GM21786 (cell line): ENCODE measurements around the gene CTDSP1.

Source experiments
- ATAC-seq: cut with Tn5 transposase; IDR thresholded peaks from one replicate; pipeline ENCODE4 v1.9.1; 2021; ENCODE audit not compliant: unreplicated experiment

The CTDSP1 gene

GRCh38 chr2:218398437-218399390 lies 954 bp upstream of the CTDSP1 start:
- ATAC-seq, result peak; percentile 21

DNA sequence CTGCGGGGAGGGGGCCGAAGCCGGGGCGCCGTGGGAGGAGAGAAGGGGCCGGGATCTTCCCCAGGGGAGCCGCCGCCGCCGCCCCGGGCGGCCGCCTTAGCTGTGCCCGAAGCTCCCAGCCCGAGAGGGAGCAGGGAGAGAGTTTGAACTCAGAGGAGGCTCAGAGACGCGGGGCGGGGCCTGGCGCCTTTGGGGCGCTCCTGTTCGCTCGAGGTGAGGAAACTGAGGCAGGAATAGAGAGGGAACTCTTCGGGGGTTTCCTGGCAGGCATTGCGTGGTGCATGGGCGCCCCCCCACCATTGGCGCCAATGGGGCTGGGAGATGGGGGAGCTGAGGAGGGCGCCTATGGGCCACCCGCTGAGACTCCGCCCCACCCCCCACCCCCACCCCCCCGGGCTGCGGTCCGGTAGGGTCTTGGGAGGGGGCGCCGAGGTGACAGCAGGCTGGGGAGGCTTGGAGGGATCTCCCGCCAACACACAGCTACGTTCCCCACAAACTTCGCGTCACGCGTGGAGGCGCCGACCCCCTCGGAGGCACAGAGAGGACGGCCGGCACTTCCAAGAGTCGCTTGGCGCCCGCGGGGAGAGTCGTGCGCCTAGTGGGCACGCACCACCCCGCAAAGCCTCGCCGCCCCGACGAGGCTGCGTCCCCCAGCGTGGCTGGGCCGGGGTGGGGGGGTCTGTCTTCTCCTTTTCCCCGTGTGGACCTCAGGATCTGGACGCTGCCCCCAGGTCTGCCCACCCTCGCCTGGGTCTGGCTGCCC lies 680 bp downstream of the CTDSP1 start:
- no peak for ATAC-seq

GRCh38 chr2:218400930-218401881 lies 1.5 kb downstream of the CTDSP1 start:
- no peak for ATAC-seq

DNA sequence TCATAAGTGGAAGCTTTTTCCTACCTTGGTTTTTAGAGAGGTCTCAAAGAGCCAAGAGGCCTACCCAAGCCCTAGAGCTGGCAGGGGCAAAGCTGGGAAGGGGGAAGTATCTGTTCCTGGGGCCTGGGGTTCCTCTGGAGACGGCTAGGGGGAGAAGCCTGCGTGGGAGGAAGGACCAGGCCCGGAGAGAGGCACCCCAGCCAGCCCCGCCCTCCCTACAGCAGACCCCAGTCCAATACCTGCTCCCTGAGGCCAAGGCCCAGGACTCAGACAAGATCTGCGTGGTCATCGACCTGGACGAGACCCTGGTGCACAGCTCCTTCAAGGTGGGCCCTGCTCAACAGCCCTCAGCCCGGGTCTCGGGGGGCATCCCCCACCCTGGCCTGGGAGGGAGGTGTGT lies 2.2 kb downstream of the CTDSP1 start:
- ATAC-seq, result no peak

GRCh38 chr2:218402491-218402901 lies 2.8 kb downstream of the CTDSP1 start:
- no peak for ATAC-seq

- ATAC-seq, result no peak
Observed at GRCh38 chr2:218402911-218403411, 3.3 kb downstream of the CTDSP1 start.

DNA sequence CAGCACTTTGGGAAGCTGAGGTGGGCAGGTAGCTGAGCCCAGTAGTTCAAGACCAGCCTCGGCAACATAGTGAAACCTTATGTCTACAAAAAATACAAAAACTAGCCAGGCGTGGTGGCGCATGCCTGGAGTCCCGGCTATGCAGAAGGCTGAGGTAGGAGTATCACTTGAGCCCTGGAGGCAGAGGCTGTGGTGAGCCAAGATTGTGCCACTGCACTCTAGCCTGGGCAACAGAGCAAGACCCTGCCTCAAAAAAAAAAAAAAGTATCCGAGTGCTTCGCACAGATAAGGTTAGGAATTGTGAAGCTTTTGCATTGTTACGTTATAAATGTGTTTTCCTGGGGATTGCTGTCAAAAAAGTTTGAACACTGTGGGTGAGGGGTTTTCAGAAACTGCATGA lies 4.1 kb downstream of the CTDSP1 start:
- ATAC-seq, result no peak

- ATAC-seq, result no peak
Observed at GRCh38 chr2:218404351-218405085, 4.8 kb downstream of the CTDSP1 start.

DNA sequence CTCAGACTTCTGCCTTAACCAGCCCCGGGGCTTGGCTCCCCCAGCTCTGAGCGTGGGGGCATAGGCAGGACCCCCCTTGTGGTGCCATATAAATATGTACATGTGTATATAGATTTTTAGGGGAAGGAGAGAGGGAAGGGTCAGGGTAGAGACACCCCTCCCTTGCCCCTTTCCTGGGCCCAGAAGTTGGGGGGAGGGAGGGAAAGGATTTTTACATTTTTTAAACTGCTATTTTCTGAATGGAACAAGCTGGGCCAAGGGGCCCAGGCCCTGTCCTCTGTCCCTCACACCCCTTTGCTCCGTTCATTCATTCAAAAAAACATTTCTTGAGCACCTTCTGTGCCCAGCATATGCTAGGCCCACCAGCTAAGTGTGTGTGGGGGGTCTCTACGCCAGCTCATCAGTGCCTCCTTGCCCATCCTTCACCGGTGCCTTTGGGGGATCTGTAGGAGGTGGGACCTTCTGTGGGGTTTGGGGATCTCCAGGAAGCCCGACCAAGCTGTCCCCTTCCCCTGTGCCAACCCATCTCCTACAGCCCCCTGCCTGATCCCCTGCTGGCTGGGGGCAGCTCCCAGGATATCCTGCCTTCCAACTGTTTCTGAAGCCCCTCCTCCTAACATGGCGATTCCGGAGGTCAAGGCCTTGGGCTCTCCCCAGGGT lies 5.5 kb downstream of the CTDSP1 start:
- ATAC-seq, result no peak

DNA sequence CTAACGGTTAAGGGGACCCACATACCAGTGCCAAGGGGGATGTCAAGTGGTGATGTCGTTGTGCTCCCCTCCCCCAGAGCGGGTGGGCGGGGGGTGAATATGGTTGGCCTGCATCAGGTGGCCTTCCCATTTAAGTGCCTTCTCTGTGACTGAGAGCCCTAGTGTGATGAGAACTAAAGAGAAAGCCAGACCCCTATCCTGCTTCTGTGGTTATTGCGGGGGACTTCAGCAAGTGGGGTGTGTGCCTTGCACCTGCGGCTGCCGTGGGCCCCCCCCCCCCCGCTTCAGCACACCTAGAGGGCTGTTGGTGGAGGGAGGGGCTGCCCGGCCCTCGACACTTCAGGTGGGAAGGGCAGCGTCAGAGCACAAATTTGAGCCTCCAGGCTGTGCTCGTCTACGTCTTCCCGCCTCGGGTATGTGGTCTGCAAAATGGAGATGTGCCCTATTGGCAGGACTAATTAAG lies 6.1 kb downstream of the CTDSP1 start:
- peak; percentile 10 for ATAC-seq

GRCh38 chr2:218406209-218406948 lies 6.7 kb downstream of the CTDSP1 start:
- peak; percentile 89 for ATAC-seq

- peak; percentile 7 for ATAC-seq
Observed at GRCh38 chr2:218406949-218407618, 7.4 kb downstream of the CTDSP1 start.

GRCh38 chr2:218407717-218408116 lies 8.0 kb downstream of the CTDSP1 start:
- ATAC-seq, result no peak

DNA sequence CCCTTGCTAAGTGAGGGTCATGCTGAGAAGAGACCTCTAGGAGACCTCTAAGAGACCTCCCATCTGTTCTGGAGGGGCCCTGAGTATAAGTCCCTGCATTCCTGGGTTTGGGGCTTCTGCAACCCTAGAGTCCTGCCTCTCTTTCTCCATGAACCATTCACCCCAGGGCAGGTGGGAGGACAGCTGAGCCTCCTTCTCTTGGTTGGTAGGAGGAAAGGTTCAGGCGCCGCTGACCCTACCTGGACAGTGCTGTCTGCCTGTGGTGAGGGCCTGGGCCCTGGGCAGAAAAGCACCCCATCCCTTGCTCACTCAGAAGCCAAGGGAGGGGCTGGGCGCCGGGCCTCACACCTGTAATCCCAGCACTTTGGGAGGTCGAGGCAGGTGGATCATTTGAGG lies 18.7 kb downstream of the CTDSP1 start:
- no peak for ATAC-seq

DNA sequence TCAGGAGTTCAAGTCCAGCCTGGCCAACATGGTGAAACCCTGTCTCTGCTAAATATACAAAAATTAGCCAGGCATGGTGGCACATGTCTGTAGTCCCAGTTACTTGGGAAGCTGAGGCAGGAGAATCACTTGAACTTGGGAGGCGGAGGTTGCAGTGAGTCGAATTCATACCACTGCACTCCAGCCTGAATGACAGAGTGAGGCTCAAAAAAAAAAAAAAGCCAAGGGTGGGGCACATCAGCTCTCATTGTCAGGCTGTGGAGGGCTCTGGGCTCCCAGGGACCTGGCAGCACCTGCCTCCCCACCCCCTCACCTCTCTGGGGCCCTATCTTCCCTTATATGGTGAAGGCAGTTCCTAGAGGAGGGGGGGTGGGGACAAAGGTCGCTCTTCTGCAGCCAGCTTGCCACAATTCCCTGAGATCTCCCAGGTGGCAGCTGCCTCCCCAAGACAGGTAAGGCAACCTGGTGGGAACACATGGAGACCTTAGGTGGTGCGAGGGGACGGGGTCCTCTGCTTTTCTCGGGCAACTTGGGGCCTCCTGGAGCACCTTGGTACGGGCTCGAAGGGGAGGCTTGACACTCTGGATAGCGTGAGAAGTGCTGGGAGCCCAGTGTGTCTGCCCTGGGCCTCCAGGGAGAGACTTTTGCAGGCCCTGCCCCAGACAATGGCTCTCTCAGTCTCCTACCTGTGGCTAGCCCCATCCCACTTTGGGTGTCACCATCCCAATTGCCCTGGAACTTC lies 19.2 kb downstream of the CTDSP1 start, which contains the start of gene VIL1:
Gene VIL1, plus strand, starts transcription at position 407 of the 742 bp plus-strand sequence. CDS start 4,656 bp downstream, outside the sequence.
- ATAC-seq, result no peak

GRCh38 chr2:218419630-218420216 lies 20.1 kb downstream of the CTDSP1 start:
- ATAC-seq, result no peak

DNA sequence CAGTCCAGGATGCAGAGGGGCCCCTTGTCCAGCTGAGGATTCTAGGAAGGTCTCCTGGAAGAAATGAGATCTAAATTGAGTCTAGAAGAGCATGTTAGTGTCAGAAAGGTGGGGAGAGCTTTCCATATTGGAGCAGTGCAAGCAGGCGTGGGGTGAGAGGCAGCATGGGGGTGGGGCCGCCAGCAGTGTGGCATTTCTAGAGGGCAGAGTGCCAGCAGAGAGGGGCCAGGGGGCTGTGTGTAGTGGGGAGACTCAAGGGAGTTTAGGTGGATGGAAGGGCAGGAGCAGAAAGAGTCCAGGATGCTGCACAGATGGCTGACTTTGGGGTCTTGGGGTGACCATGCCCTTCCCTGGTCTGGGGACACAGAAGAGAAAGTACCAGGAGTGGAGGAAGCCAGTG lies 21.4 kb downstream of the CTDSP1 start:
- no peak for ATAC-seq
